Uterus (tissue), 2 donors: Measurements from ENCODE around the gene SLC50A1.

ENCODE experiments used
- POLR2A ChIP-seq, 2 donors: fragments of 450-650 bp; IDR thresholded peaks; one replicate each; pipeline ENCODE4 v1.6.1; 2016; ENCODE audit warnings: antibody characterized with exemption in 2 of 2, mild to moderate bottlenecking in 1 of 2, moderate library complexity in 1 of 2
- TF ChIP-seq, protein P1 (sequence below), 4 experiments: fragments of 200-600 bp in 2 of 4; fragments of 450-650 bp in 2 of 4; sonication (generic) in 2 of 4; IDR thresholded peaks; one replicate each; pipeline ENCODE4 v1.5.1; 2016 to 2019; ENCODE audit warnings: antibody characterized with exemption in 4 of 4, mild to moderate bottlenecking in 2 of 4, moderate library complexity in 1 of 4

DNA sequence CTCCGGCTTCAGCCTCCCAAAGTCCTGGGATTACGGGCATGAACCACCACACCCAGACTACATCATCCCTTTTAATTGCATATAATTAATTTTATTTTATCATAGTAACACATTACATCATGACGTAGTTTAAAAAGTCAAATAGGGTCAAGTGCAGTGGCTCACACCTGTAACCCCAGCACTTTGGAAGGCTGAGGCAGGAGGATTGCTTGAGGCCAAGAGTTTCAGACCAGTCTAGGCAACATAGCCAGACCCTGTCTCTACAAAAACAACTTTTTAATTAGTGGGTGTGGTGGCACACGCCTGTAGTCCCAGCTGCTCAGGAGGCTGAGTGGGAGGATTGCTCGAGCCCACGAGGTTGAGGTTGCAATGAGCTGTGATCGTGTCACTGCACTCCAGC, 36.3 kb upstream of the SLC50A1 start:
- TF ChIP-seq, protein P1, sequence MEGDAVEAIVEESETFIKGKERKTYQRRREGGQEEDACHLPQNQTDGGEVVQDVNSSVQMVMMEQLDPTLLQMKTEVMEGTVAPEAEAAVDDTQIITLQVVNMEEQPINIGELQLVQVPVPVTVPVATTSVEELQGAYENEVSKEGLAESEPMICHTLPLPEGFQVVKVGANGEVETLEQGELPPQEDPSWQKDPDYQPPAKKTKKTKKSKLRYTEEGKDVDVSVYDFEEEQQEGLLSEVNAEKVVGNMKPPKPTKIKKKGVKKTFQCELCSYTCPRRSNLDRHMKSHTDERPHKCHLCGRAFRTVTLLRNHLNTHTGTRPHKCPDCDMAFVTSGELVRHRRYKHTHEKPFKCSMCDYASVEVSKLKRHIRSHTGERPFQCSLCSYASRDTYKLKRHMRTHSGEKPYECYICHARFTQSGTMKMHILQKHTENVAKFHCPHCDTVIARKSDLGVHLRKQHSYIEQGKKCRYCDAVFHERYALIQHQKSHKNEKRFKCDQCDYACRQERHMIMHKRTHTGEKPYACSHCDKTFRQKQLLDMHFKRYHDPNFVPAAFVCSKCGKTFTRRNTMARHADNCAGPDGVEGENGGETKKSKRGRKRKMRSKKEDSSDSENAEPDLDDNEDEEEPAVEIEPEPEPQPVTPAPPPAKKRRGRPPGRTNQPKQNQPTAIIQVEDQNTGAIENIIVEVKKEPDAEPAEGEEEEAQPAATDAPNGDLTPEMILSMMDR (IDR thresholded peaks at IDR 0.05), result no peak
- TF ChIP-seq POLR2A (IDR thresholded peaks at IDR 0.05), result no peak
